SK-N-SH (cell line): Measurements from ENCODE around the gene MST1R.

Source experiments
- CTCF ChIP-seq: fragments of 200-600 bp; sonication (generic); IDR thresholded peaks from 2 replicates; pipeline ENCODE4 v1.6.1; 2017; ENCODE audit warnings: antibody characterized with exemption, mild to moderate bottlenecking, moderate library complexity
- FOSL2 ChIP-seq: IDR thresholded peaks from 2 replicates; pipeline ENCODE4 v1.4.0; 2012; ENCODE audit warnings: low read depth, mild to moderate bottlenecking, moderate library complexity, borderline replicate concordance
- FOXJ3 ChIP-seq: sonication (generic); formaldehyde crosslinking; IDR thresholded peaks from 2 replicates; pipeline ENCODE4 v1.5.1; 2020; ENCODE audit warnings: mild to moderate bottlenecking, missing genetic modification reagents
- GATA2 ChIP-seq: sonication (generic); formaldehyde crosslinking; IDR thresholded peaks from 2 replicates; pipeline ENCODE4 v1.5.0; 2020; ENCODE audit warnings: mild to moderate bottlenecking, missing genetic modification reagents
- MEF2A ChIP-seq: IDR thresholded peaks from 2 replicates; pipeline ENCODE4 v1.4.0; 2012; ENCODE audit warnings: low read depth, borderline replicate concordance
- TF ChIP-seq, protein P1 (sequence below): IDR thresholded peaks from 2 replicates; pipeline ENCODE4; 2012
- TF ChIP-seq, protein P2 (sequence below): IDR thresholded peaks from 2 replicates; pipeline ENCODE4 v1.6.1; 2012; ENCODE audit warnings: mild to moderate bottlenecking, low read depth, low read length, moderate library complexity

- TF ChIP-seq GATA2, result no peak
- TF ChIP-seq, protein P1, sequence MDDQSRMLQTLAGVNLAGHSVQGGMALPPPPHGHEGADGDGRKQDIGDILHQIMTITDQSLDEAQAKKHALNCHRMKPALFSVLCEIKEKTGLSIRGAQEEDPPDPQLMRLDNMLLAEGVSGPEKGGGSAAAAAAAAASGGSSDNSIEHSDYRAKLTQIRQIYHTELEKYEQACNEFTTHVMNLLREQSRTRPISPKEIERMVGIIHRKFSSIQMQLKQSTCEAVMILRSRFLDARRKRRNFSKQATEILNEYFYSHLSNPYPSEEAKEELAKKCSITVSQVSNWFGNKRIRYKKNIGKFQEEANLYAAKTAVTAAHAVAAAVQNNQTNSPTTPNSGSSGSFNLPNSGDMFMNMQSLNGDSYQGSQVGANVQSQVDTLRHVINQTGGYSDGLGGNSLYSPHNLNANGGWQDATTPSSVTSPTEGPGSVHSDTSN, result no peak
- TF ChIP-seq FOXJ3 (CRISPR knock-in tag), result no peak
- no peak for TF ChIP-seq CTCF
- TF ChIP-seq, protein P2, sequence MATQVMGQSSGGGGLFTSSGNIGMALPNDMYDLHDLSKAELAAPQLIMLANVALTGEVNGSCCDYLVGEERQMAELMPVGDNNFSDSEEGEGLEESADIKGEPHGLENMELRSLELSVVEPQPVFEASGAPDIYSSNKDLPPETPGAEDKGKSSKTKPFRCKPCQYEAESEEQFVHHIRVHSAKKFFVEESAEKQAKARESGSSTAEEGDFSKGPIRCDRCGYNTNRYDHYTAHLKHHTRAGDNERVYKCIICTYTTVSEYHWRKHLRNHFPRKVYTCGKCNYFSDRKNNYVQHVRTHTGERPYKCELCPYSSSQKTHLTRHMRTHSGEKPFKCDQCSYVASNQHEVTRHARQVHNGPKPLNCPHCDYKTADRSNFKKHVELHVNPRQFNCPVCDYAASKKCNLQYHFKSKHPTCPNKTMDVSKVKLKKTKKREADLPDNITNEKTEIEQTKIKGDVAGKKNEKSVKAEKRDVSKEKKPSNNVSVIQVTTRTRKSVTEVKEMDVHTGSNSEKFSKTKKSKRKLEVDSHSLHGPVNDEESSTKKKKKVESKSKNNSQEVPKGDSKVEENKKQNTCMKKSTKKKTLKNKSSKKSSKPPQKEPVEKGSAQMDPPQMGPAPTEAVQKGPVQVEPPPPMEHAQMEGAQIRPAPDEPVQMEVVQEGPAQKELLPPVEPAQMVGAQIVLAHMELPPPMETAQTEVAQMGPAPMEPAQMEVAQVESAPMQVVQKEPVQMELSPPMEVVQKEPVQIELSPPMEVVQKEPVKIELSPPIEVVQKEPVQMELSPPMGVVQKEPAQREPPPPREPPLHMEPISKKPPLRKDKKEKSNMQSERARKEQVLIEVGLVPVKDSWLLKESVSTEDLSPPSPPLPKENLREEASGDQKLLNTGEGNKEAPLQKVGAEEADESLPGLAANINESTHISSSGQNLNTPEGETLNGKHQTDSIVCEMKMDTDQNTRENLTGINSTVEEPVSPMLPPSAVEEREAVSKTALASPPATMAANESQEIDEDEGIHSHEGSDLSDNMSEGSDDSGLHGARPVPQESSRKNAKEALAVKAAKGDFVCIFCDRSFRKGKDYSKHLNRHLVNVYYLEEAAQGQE, result no peak
- TF ChIP-seq FOSL2, result no peak
- no peak for TF ChIP-seq MEF2A
Measured at GRCh38 chr3:49868862-49869466, 34.7 kb downstream of the MST1R start.
